CD4-positive, alpha-beta T cell treated with Interleukin-17A for 4 hours (primary cell): ENCODE results near the gene ARL6IP4.

ENCODE experiments used
- DNase-seq: peaks from one replicate; pipeline ENCODE4 v3.0.0-alpha.2; 2020; ENCODE audit warnings: mixed read lengths

The ARL6IP4 gene

GRCh38 chr12:122991623-122992275 is 11.3 kb downstream of the ARL6IP4 start:
- DNase-seq, result no peak

GRCh38 chr12:122992386-122992785 is 11.9 kb downstream of the ARL6IP4 start:
- DNase-seq, result no peak

GRCh38 chr12:122994140-122994675 is 13.7 kb downstream of the ARL6IP4 start:
- DNase-seq, result no peak

GRCh38 chr12:122994781-122995502 is 14.5 kb downstream of the ARL6IP4 start:
- no peak for DNase-seq

GRCh38 chr12:122995503-122996187 is 15.2 kb downstream of the ARL6IP4 start:
- DNase-seq, result no peak

- DNase-seq, result no peak
These were observed 15.7 kb downstream of the ARL6IP4 start for GRCh38 chr12:122996188-122996601.

GRCh38 chr12:122996621-122997342 is 16.3 kb downstream of the ARL6IP4 start:
- DNase-seq, result no peak

- DNase-seq, result no peak
These were observed 17.1 kb downstream of the ARL6IP4 start for GRCh38 chr12:122997343-122998250.

- no peak for DNase-seq
These were observed 17.8 kb downstream of the ARL6IP4 start for GRCh38 chr12:122998316-122998715.

- no peak for DNase-seq
These were observed 18.9 kb downstream of the ARL6IP4 start for GRCh38 chr12:122999196-122999946.

- DNase-seq, result no peak
These were observed 19.5 kb downstream of the ARL6IP4 start for GRCh38 chr12:122999986-123000420.

GRCh38 chr12:123000578-123000977 is 20.1 kb downstream of the ARL6IP4 start:
- no peak for DNase-seq

- no peak for DNase-seq
These were observed 21.0 kb downstream of the ARL6IP4 start for GRCh38 chr12:123001464-123001863.

GRCh38 chr12:123003257-123003656 is 22.8 kb downstream of the ARL6IP4 start:
- DNase-seq, result no peak

GRCh38 chr12:123004287-123004686 is 23.8 kb downstream of the ARL6IP4 start:
- no peak for DNase-seq

- DNase-seq, result no peak
These were observed 24.7 kb downstream of the ARL6IP4 start for GRCh38 chr12:123005081-123005626.

GRCh38 chr12:123006977-123007376 is 26.5 kb downstream of the ARL6IP4 start:
- no peak for DNase-seq

- no peak for DNase-seq
These were observed 29.6 kb downstream of the ARL6IP4 start for GRCh38 chr12:123010110-123010509.

- DNase-seq, result no peak
These were observed 30.2 kb downstream of the ARL6IP4 start for GRCh38 chr12:123010681-123011080.

- DNase-seq, result no peak
These were observed 31.2 kb downstream of the ARL6IP4 start for GRCh38 chr12:123011701-123012100.
